GM19468 (cell line): ENCODE measurements around the gene PKP1.

Experiments used
- ATAC-seq: cut with Tn5 transposase; IDR thresholded peaks from one replicate; pipeline ENCODE4 v1.9.1; 2021; ENCODE audit warnings: mild to moderate bottlenecking, moderate library complexity, moderate number of reproducible peaks; ENCODE audit not compliant: unreplicated experiment; ENCODE audit errors: extremely low read depth

PKP1 gene

GRCh38 chr1:201276891-201277290, 6.4 kb upstream of the PKP1 start:
- ATAC-seq = no peak

- ATAC-seq = no peak
Measured at GRCh38 chr1:201277441-201277840, 5.9 kb upstream of the PKP1 start.

- no peak for ATAC-seq
Measured at GRCh38 chr1:201279313-201279712, 4.0 kb upstream of the PKP1 start.

- no peak for ATAC-seq
Measured at GRCh38 chr1:201280884-201281283, 2.4 kb upstream of the PKP1 start.

GRCh38 chr1:201281573-201281972, 1.7 kb upstream of the PKP1 start:
- ATAC-seq = no peak

- no peak for ATAC-seq
Measured at GRCh38 chr1:201282216-201282615, 1.1 kb upstream of the PKP1 start.

GRCh38 chr1:201283836-201284553, 689 bp downstream of the PKP1 start:
- no peak for ATAC-seq

- no peak for ATAC-seq
Measured at GRCh38 chr1:201284636-201285035, 1.3 kb downstream of the PKP1 start.

GRCh38 chr1:201285846-201286245, 2.5 kb downstream of the PKP1 start:
- ATAC-seq = no peak

GRCh38 chr1:201286445-201286844, 3.1 kb downstream of the PKP1 start:
- ATAC-seq = no peak

- ATAC-seq = no peak
Measured at GRCh38 chr1:201288007-201288406, 4.7 kb downstream of the PKP1 start.

- no peak for ATAC-seq
Measured at GRCh38 chr1:201288765-201289164, 5.5 kb downstream of the PKP1 start.

- ATAC-seq = no peak
Measured at GRCh38 chr1:201290551-201290950, 7.2 kb downstream of the PKP1 start.

- no peak for ATAC-seq
Measured at GRCh38 chr1:201291916-201292315, 8.6 kb downstream of the PKP1 start.

GRCh38 chr1:201294876-201295275, 11.6 kb downstream of the PKP1 start:
- no peak for ATAC-seq

- ATAC-seq = no peak
Measured at GRCh38 chr1:201295346-201295745, 12.0 kb downstream of the PKP1 start.

GRCh38 chr1:201295861-201296260, 12.6 kb downstream of the PKP1 start:
- ATAC-seq = no peak

- ATAC-seq = no peak
Measured at GRCh38 chr1:201296352-201296751, 13.0 kb downstream of the PKP1 start.

- ATAC-seq = no peak
Measured at GRCh38 chr1:201298396-201299381, 15.4 kb downstream of the PKP1 start.

- no peak for ATAC-seq
Measured at GRCh38 chr1:201299968-201300367, 16.7 kb downstream of the PKP1 start.

- ATAC-seq = no peak
Measured at GRCh38 chr1:201300641-201301040, 17.3 kb downstream of the PKP1 start.
